ENCODE data around the gene CGAS.

DNA sequence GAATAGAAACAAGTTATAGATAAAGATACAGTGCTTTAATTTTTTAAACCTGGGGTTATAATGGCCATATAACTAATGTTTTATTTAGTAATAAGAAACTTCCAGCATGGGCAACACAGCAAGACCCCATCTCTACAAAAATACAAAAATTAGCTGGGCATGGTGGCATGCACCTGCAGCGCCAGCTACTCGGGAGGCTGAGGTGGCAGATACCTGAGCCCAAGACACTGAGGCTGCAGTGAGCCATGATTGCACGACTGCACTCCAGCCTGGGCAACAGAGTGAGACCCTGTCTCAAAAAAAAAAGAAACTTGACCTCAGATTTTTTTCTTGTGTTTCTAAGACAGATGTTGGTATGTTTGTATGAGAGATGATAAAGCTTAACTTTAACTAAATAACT lies 45.8 kb upstream of the CGAS start:
- TF ChIP-seq TCF7L2 (IDR thresholded peaks at IDR 0.05; ENCODE audit: low read depth, low read length) = no peak
- TF ChIP-seq, protein P1, sequence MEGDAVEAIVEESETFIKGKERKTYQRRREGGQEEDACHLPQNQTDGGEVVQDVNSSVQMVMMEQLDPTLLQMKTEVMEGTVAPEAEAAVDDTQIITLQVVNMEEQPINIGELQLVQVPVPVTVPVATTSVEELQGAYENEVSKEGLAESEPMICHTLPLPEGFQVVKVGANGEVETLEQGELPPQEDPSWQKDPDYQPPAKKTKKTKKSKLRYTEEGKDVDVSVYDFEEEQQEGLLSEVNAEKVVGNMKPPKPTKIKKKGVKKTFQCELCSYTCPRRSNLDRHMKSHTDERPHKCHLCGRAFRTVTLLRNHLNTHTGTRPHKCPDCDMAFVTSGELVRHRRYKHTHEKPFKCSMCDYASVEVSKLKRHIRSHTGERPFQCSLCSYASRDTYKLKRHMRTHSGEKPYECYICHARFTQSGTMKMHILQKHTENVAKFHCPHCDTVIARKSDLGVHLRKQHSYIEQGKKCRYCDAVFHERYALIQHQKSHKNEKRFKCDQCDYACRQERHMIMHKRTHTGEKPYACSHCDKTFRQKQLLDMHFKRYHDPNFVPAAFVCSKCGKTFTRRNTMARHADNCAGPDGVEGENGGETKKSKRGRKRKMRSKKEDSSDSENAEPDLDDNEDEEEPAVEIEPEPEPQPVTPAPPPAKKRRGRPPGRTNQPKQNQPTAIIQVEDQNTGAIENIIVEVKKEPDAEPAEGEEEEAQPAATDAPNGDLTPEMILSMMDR (IDR thresholded peaks at IDR 0.05) = no peak
- no peak for TF ChIP-seq POLR2AphosphoS5 (IDR thresholded peaks at IDR 0.05; ENCODE audit: low read depth, low read length)
- no peak for TF ChIP-seq SIN3A (IDR thresholded peaks at IDR 0.05; ENCODE audit: borderline replicate concordance, insufficient read depth, low read depth, low read length)
- TF ChIP-seq, protein P2, sequence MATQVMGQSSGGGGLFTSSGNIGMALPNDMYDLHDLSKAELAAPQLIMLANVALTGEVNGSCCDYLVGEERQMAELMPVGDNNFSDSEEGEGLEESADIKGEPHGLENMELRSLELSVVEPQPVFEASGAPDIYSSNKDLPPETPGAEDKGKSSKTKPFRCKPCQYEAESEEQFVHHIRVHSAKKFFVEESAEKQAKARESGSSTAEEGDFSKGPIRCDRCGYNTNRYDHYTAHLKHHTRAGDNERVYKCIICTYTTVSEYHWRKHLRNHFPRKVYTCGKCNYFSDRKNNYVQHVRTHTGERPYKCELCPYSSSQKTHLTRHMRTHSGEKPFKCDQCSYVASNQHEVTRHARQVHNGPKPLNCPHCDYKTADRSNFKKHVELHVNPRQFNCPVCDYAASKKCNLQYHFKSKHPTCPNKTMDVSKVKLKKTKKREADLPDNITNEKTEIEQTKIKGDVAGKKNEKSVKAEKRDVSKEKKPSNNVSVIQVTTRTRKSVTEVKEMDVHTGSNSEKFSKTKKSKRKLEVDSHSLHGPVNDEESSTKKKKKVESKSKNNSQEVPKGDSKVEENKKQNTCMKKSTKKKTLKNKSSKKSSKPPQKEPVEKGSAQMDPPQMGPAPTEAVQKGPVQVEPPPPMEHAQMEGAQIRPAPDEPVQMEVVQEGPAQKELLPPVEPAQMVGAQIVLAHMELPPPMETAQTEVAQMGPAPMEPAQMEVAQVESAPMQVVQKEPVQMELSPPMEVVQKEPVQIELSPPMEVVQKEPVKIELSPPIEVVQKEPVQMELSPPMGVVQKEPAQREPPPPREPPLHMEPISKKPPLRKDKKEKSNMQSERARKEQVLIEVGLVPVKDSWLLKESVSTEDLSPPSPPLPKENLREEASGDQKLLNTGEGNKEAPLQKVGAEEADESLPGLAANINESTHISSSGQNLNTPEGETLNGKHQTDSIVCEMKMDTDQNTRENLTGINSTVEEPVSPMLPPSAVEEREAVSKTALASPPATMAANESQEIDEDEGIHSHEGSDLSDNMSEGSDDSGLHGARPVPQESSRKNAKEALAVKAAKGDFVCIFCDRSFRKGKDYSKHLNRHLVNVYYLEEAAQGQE (IDR thresholded peaks at IDR 0.05; ENCODE audit: insufficient read depth in 1 of 2, low read depth in 2 of 2, low read length in 1 of 2) = no peak
